T-helper 2 cell treated with Interferon-gamma antibody and Interleukin-4, amounts not matched to agents 100 ng/mL and 5 ng/mL, for 36 hours (primary cell): ENCODE measurements around the gene LY6G5B. TPM values are rescaled to one million over a fixed set of nuclear protein-coding genes. Genes with fewer than 3 reads are reported as not detected.
"Not testable (repeated sequence)": the region's sequence is repeated elsewhere in the genome, so short reads cannot be mapped to it uniquely, and the experiment has no call there.

ENCODE experiments used
- intact Hi-C: fragments of 100-400 bp; cut with micrococcal nuclease; formaldehyde crosslinking; loops from one replicate; pipeline ENCODE4 v1.15.1; 2023
- total RNA-seq: library from RNA; stranded (reverse); gene quantifications from 2 replicates; pipeline ENCODE4 v1.2.3, GENCODE V29; 2022

The LY6G5B gene
- total RNA-seq, 1 donor from 2014 or later = 27.9 TPM

DNA sequence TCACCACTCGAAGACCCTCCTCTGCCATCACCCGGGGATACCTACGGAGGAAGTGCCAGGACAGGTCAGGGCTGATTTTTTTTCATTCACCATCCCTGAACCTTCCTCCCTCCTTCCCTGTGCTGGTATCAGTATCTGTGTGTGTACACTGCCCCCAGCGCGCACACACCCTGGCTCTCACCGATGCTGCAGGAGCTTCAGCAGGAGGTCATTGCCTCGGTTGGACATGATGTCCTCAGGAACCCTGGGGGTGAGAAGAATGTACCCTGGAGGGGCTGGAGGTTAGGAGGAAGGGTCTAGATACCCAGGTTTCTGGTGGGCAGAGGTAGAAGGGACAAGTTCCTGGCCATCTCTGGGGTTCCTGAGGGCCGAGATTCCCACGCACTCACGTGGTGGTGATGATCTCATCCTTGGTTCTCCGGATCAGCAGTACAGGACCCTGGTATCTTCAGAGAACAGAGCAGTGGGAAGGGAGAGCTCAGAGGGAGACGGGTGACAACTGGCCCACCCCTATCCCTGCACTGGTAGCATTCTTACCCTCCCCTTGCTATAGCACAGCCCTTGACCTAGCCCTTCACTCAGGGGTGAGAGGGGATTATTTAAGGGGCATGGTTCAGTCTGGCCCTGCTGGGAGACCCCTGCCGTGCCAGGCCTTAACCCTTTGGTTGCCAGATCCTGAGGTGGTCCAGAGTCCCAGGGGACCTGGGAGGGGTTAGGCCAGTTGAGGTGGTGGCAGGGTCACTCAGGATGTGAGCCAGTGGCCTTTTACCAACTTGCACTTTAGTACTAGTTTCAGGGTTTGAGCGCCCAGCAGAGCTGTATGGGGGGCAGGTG lies 18.3 kb downstream of the LY6G5B start:
- intact Hi-C loops = no loop called here

DNA sequence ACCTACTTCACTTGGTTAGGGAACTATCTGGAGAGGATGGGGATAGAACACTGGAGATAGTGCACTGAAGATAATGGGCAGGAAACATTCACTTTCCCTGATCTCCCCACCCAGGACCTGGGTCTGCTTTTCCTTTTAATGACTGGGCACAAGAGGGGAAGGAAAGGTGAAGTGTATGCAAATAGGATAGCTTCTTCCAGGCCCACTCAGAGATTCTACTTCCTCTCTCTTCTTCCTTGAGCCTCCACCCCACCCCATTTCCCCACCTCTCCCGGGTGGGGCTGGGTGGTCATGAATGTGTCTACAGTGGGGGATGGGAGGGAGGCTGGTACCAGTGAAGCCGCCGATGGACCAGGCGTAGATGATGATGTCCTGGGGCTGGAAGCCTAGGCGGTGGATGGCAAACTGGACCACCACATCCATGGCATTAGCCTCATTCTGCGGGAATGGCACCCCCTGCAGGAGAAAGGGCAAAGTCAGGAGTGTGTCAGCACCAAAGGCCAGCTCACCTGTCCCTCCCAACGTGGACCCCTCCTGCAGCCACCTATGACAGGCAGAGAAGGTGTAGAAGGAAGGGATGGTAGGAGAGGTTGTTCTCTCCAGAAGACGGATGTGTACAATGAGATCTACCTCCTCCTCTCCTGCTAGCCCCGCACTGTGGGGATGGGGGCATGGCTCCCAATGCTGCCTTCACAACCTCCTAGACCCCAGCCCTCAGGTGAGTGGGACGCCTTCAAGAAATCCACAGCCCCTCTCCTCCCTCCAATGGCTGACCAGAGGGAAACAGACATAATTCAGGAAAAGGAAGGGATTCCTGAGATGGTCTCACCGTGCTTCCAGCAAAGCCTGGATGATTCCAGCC lies 19.7 kb downstream of the LY6G5B start:
- intact Hi-C loops = no loop called here

DNA sequence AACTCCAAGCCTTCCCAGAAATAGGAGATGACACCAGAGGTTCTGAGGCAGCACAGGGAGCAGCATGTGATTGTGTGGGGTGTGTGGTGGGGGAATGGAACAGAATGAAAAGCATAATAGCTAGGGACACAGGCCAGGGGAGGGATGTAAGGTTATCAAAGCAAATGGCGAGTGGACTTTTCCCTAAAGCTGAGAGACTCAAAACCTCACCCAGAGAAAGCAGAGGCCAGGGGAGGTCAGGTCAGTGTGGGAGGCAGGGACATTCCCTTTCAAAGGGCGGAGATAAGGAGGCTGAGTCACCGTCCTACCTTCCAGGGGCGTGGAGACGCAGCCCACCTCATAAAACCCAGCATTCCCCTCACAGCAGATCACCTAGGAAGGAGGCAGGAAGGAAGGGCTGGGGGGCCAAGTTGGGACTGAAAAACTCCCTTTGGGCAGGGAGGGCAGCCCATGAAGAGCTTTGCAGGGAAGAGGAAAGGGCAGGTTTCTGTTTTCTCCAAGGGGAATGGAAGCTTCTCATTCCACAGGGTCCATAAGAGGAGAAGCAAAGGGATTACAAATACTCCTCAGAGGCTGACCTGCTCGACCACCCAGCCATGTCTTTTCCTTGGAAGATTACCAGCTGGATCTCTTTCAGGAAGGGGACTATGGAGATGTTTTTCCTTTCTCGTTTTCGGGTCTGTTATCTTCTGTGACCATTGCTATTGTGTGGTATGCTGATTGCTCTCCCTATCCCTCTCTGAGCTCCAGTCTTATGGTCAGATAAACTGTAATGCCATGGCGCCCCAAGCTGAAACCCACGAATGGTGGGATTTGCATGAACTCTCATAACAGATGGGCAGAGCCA lies 20.7 kb downstream of the LY6G5B start:
- intact Hi-C loops = no loop called here

DNA sequence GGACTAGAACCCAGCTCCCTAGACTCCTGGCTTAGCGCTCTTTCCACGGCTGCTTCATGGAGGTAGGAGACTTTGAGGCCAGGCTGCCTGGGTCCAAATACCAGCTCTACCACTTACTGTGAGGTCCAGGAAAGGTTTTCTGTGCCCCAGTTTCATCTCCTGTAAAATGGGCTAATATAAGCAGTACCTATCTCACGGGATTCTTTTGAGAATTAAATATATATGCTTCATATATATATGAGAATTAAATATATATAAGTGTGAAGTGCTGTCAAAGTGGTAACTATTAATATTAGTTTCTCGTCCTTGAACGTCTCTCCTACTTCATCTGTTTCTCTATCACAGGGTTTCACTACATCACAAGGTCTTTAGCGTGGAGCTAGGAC lies 21.3 kb downstream of the LY6G5B start:
- intact Hi-C loops = no loop called here

DNA sequence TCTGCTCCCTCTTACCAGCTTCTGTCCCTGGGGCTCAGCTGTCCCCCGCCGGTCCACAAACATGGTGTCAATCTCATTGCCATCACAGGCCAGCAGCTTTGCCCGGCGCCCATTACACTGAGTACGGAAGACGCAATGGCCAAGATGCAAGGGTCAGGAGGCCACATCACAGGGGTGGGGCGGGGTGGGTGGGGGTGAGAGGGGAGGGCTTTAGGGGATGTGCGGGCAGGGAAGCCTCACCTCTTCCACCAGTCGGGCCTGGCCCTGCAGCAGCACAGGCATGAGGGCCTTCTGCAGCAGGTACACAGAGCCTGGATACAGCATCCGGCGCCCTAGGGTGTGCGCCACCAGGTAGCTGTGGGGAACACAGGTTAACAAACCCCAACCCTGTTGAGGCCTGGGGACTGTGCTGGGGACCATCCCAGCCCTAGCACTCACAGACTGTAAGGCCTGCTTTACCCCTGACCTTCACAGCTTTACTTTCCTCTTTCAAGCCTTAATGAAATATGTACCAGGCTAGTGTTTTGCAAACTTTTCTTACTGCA lies 21.9 kb downstream of the LY6G5B start:
- intact Hi-C loops = no loop called here

DNA sequence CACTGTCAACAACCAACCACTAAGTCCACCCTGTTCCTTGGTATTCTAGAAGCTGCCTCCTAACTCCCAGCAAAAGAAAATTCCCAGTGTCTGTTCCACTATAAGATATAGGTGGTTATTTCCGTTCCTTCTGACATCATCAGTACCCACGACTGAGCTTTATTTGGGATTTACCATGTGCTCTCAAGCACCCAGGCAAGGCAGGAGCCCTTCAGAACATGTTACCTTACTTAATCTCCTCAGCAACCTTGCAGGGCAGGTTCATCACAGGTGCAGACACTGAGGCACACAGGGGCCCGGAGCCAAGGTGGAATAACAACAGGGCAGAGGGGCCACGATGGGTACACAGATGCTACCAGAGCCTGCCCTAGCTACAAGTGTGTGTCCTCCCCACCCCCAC lies 22.6 kb downstream of the LY6G5B start:
- intact Hi-C loops = no loop called here

DNA sequence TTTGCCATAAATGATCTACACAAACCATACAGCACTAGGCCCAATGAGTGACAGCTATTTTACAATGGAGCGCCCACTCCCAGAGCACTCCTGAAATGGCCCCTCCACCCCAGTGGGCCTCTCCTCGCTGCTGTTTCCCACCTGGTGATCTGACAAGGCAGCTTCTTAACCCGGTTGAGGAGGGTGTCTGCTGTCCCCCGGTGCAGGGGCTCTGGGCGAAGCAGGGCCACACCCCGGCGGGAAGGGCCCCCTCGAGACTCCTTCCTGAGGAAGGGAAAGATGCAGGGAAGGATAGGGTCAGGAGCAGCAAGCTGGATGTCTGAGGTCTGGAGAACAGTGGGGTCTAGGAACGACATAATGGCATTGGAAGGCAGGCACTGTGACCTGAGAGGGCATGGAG lies 23.1 kb downstream of the LY6G5B start:
- intact Hi-C loops = no loop called here

DNA sequence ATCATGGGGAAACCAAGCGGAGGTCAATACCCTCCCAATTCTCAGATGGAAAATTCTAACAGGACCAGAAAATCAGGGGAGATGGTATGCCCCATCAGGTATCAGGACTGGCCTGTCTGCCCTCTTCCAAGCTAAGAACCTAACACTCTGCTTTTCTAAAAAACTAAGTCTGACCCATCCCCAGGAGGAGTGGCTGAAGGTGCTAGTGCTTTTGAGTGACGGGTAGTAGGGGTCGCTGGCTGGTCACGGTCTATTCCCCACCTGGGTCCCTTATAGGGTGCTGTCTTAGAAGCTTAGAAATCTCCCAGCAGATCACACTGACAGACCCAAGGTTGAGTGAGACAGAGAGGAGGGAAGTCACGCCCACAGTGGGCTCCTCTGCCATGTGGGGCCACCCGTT lies 23.8 kb downstream of the LY6G5B start:
- intact Hi-C loops = no loop called here

DNA sequence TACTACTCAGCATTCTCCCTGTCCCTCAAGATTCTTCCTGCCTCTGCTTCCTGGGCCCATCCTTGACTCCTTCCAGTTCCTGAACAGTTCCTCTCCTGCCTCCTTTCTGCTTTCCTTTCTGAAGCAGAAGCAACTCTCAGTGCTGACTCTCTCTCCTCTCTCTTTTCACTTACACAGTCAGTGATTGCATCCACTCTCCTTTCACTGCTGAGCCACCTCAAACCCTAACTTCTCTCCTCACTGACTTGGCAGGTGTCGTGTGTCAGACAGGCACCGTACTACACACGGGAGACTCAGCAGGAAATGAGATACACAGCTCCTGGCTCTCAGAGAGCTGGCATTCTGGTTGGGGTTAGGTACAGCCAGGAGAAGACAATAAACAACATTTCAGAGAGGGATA lies 27.8 kb downstream of the LY6G5B start:
- intact Hi-C loops = no loop called here

DNA sequence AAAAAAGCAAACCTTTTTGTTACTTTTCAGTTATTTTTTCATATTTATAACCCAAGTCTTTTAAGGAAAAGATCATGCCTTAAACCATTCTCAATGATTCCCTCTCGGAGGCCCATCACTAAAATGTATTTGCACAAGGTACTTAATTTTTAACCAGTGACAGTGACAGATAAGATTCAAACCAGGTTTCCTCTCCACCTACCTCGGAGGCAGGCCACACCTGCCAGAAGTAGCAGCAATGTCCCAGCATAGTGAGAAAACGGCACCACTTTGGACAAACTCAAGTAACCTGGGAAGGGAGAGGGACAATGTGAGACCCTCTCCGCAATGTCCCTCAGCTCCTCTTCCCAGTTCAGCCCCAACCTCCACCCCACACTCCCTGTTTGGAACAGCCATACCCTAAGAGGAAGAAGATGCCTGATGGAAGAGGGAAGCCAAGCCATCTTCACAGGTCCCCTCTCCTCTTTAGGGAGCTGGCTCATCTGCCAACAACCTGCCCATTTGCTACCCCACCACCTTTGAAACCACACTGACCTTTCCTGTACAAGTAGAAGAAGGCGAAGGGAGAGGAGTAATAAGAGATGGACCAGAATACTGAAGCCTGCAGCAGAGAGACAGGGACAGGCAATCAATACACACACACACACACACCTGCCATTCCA lies 31.1 kb downstream of the LY6G5B start:
- intact Hi-C loops = no loop called here

DNA sequence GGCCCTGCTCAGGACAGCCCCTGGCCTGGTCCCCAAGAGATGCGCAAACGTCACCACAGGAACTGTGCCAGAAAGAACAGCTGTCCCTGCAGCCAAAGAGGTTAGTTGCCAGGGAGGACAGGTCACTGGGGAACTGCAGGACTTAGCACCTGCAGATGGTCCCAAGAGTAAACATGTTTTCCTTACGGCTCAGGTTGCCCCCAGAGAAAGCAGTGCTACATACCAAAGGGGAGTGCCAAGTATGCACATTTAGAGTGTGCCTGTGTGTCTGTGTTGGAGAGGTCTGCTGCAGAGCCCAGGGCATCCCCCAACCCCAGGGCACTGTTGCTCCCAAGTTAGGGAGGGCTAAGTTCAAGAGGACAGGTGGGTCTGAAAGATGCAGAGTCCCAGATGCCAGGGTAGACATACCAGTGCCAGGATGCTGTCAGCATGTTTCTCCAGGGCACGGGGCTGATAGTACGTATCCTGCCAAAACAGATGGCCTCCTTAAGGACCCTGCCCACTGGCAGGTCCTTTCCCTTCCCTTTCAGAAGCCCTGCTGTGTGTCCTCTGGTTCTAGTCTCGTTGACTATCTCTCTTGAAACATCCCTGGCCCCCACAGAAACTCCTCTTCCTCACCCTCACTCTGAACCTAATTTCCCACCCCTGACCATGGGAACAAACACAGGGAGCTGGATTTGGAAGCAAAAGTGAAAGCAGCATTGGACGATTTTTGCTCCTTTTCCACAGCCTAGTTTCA lies 32.1 kb downstream of the LY6G5B start:
- intact Hi-C loops = loop anchor here (1.0 to 2.0 kb wide), 4 partner anchors 25 to 195 kb away; partner anchors contain the start of gene EHMT2

DNA sequence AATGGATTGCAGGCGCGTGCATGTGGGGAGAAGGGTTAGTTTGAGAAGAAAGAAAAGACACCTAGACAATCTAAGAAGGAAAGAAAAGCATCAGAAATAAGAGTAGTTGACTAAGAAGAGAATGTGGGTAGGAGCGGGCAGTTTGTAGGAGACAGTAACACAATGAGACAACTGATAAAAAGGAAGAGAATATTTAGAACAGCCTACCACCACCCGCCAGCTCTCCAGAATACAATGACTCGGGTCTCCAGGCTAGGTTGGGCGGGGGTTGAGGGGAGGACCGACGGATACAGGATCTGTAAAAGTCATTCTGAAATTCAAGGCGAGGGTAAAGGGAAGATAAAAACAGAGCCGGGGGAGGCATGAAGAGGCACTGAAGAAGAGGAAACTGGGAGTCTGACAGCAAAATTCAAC lies 32.6 kb downstream of the LY6G5B start:
- intact Hi-C loops = loop anchor here (1.0 to 2.0 kb wide), 4 partner anchors 26 to 194 kb away; partner anchors contain the start of gene EHMT2

DNA sequence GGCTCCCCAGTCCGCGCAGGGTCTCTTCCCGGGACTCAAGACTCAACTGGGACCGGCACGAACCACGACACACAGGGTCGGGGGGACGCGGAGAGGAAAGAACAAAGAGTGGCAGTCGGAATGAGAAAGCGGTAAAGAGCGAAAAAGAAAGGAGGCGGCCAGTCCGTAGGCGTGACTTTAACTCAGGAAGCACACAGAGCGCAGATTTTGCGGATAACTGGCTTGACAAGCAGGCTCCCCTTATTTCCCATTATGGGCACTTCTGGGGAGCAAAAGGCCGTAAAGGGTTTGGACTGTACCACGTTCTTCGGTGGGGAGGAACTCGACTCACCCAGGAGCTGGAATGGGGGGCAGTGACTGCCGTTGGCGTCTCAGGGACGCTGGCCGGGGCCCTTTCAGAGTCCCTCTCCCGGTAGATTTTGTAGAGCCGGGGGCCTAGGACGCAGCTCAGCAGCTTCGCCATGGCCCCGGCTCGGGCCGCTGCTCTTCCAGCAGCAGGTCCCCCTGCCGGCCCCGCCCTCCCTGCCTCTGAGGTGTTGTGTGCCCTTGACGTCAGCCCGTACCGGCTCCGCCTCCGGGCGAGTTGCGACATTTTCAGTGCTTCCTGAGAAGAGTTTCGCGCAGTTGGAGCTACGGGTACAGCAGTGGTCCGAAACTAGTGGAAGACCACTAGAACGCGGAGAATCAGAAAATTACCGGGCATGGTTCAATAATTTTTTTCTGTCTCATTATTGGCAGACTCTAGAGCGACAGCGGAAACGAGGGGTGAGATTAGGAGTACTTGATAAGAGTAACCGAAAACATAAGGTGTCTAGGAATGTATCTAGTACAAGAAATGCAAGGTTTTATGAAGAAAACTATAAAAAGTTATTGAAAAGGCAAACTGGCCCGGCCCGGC lies 33.3 kb downstream of the LY6G5B start, which contains the start of gene ABHD16A:
TSS of gene ABHD16A (minus strand) at position 506 of the 898 bp plus-strand sequence. CDS start at position 463, 43 bp downstream.
- intact Hi-C loops = loop anchor here (1.0 to 2.0 kb wide), 8 partner anchors 26 to 194 kb away; partner anchors contain the start of gene EHMT2

DNA sequence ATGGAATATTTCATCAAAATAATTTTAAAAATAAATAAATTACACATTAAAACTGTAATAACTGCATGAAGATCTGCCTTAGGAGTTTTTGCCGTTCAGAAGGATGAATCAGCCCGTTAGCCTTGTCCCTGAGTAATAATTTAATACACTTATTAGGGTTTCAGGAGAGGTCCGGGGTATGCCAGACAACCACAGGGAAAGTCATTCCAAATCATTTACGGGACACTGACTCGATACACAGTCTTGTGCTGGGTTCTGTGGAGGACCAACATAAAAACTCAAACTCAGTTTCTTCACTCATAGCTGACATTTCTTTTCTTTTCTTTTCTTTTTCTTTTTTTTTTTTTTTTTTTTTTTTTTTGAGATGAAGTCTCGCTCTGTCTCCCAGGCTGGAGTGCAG lies 36.2 kb downstream of the LY6G5B start:
- intact Hi-C loops = no loop called here

DNA sequence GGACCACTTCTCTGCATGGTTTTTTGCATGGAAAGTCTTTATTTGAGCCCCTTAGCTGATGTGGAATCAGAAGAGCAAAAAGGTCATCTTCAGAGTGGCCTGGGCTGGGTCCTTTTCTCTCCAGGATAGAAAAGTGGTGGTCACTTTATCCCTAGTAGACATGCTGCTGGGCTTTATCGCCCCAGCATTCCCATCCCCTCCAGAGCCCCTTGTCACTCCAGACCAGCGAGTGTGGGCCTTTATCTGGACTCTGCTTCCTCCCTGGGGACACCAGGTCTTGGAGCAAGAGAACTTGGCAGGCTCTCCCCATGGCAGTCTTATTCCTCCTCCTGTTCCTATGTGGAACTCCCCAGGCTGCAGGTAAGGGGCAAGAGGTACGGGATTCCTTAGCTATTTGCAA lies 36.8 kb downstream of the LY6G5B start, which contains the start of gene LY6G6F:
TSS of gene LY6G6F (plus strand) at position 268 of the 400 bp plus-strand sequence. CDS start at position 309, 41 bp downstream.
- intact Hi-C loops = no loop called here

DNA sequence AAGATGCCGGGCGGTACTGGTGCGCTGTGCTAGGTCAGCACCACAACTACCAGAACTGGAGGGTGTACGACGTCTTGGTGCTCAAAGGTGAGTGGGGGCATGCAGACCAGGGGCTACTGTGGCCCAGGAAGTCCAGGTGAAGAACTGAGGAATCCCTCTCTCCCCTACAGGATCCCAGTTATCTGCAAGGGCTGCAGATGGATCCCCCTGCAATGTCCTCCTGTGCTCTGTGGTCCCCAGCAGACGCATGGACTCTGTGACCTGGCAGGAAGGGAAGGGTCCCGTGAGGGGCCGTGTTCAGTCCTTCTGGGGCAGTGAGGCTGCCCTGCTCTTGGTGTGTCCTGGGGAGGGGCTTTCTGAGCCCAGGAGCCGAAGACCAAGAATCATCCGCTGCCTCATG lies 37.9 kb downstream of the LY6G5B start:
- intact Hi-C loops = no loop called here

DNA sequence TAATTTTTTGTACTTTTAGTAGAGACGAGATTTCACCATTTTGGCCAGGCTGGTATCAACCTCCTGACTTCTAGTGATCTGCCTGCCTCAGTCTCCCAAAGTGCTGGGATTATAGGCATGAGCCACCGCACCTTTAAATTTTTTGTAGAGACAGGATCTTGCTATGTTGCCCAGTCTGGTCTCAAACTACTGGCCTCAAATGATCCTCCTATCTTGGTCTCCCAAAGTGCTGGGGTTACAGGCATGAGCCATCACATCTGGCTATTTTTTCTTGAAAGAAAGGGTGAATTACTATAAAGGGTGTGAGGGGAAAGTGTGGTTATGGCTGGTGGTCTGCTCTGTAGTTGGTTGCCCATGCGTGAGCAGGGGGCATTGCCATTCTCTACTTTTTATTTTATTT lies 38.4 kb downstream of the LY6G5B start:
- intact Hi-C loops = no loop called here

DNA sequence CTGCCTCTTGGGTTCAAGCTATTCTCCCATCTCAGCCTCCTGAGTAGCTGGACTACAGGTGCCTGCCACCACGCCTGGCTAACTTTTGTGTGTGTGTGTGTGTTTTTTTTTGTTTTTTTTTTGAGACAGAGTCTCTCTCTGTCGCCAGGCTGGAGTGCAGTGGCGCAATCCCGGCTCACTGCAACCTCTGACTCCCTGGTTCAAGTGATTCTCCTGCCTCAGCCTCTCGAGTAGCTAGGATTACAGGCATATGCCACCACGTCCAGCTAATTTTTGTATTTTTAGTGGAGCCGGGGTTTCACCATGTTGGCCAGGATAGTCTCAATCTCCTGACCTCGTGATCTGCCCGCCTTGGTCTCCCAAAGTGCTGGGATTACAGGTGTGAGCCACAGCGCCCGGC lies 39.4 kb downstream of the LY6G5B start:
- intact Hi-C loops = not testable (repeated sequence)
